HG03097 (cell line): ENCODE data around the gene RNASE11.
"Not testable (repeated sequence)": the region's sequence is repeated elsewhere in the genome, so short reads cannot be mapped to it uniquely, and the experiment has no call there.

ENCODE experiments used
- ATAC-seq: cut with Tn5 transposase; IDR thresholded peaks from one replicate; pipeline ENCODE4 v1.9.1; 2021; ENCODE audit not compliant: unreplicated experiment, low FRiP score

The RNASE11 gene

DNA sequence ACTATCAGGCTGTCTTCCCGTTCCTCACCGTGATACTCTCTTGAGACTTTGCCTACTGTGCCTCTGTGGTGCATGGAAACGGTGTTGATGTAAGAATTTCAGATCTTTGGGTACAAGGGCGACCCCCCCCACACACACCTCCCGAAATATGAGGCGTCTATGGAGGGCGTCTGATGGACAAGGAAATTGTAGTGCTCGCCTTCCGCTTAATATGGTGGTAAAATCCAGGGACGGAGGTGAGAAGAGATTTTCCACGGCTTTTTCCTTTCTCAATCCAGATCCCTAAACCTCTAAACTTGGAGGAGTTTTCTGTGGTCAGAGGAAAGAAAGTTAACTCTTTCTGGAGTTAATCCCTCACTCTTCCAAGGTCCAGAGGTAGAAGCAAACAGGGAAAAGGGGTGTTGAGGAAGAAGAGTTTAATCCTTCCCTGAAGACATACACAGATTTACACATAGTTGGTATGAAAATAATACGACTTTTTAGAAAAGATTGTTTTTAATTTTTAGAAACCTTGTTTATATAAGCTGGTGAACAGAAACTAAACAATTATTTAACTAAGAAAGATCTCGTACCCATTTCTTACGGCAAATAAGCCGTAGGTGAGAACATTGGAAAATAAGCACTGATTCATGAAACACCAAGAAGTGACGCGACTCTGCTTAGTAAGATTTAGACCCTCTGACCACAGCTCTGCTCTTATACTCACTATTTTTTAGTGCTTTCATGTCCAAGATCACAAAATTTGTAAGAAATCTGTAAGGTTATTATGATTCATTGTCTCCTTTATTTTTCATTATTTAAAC, 26.4 kb upstream of the RNASE11 start:
- no peak for ATAC-seq

DNA sequence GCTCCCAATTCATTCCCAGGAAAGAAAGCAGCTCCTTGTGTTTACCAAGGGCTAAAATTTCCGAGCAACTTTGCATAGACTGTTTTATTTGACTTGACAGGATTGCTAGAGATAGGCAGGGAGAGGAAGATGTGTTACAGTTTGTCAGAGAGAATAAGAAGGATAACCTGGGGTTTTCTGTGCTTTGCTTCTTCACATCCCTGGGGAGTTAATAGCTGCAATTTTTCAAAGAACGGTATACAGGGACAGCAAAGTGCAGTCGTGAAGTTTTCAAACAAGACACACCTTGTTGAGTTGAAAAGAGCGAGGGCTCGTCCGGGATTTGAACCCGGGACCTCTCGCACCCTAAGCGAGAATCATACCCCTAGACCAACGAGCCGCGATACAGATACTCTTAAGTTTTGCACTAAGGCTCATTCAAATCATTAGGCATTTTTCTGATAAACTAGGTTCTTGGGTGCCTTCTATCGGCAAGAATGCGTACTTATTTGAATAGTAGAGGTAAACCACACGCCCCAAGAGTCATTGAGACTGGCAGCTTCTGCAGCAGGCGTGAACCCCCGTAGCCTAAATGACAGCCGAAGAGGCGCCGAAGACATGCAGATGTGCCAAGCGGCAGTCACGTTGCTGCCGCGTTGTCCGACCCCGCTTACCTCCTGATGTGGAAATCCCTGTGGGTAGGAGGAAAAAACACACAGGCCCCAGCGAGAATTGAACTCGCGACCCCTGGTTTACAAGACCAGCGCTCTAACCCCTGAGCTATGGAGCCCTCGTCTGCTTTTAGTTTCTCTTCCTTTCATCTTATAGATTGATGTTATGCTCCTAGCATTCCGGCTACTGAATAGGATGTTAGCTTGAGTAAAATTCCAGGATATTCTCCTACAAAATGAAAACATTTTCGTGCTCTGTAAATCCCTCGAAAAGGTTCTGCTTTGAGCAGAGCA, 25.6 kb upstream of the RNASE11 start:
- ATAC-seq, result peak; percentile 60

DNA sequence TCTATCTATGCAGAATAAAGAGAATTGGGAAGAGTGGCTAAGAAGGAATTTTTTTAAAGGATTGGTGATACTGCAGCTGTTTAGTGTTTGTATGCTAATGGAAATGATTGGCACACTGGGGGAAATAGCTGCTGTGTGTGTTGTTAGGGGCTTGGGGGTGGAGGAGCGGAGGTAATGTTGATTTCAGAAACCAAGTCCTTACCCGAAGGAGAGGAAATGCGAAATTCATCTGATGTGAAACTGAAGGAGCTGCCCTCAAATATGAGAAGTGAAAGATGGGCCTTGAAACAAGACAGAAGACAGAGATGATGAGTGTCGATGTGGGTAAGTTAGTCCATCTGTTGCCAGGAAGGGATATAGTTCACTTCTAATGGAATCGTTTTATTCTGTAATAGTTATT, 24.6 kb upstream of the RNASE11 start:
- no peak for ATAC-seq

DNA sequence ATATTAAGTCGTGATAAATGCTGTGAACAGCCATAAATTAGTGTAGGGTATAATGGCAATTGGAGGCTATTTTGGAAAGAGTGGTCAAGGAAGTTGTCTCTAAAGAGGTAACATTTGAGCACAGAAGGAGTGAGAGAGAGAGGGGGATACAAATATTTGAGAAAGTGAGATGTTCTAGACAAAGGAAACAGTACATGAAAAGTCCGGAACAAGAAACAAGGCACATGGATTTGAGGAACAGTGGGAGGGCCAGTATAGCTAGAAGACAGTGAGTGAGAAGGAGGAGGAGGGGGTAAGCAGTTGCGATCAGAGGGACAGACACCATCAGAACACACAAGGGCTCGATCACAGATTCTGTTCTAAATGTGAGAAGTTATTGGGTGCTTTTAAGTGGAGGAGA, 23.5 kb upstream of the RNASE11 start:
- ATAC-seq, result no peak

DNA sequence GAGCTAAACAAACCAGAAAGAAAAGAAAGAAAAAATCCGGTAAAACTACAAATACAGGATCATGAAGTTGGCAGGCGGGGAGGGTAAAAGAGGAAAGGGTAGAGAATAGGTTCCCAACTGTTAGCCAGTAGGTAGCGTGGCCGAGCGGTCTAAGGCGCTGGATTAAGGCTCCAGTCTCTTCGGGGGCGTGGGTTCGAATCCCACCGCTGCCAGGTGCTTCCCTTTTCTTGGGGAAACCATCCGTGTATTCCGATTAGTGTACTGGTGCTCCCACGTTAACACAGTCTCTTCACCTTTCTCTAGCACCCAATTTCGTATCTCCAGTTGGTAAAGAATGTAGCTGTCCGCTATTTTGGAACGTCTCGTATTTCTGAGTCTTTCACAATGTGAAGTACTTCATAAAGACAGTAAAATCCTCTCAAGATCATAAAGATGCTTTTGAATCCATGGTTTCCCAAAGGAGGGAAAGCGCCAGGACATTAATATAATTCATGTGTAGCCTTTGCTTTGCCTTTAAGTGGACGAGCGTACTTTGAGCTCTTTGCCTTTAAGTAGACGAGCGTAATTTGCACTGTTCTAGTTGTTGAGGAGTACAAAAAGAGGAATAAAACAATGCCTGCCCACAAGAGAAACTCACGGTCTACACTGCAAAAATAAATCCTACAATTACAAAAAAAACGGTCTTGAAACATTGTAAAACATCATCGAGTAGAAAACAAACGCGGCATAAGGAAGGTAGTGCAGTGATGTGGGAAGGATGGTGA, 22.4 kb upstream of the RNASE11 start:
- no peak for ATAC-seq

DNA sequence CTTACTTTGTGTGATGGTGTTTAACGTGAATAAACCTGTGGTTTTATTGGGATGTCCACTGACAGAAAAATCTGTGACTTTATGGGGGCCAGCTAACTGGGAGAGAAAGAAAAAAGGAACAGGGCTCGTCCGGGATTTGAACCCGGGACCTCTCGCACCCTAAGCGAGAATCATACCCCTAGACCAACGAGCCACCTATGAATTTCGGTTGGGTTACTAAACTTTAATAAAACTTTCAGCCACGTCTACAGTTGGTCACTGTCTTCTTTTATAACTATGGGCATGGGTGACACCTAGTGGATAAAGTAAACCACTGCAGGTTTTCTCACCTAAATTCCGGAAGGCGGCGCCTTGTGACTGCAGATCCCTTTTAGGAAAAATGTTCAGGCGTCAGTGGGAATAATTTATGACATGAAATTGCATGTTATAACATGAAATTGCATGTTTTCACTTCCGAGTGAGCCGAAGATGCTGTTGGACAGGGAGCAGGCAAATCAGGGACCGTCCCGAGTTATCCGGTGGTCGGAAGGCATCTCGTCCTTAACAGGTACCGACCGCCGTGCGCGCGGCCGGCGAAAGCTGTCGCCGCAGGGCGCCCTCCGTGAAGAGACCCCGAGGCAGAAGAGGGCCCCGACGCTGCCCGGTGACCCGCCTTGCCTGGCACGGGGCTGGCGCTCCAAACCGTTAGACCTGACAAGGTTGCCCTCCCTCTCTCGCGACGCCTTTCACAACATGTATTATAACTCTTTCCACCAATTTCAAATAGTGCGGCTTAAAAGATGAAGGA, 21.6 kb upstream of the RNASE11 start:
- no peak for ATAC-seq

DNA sequence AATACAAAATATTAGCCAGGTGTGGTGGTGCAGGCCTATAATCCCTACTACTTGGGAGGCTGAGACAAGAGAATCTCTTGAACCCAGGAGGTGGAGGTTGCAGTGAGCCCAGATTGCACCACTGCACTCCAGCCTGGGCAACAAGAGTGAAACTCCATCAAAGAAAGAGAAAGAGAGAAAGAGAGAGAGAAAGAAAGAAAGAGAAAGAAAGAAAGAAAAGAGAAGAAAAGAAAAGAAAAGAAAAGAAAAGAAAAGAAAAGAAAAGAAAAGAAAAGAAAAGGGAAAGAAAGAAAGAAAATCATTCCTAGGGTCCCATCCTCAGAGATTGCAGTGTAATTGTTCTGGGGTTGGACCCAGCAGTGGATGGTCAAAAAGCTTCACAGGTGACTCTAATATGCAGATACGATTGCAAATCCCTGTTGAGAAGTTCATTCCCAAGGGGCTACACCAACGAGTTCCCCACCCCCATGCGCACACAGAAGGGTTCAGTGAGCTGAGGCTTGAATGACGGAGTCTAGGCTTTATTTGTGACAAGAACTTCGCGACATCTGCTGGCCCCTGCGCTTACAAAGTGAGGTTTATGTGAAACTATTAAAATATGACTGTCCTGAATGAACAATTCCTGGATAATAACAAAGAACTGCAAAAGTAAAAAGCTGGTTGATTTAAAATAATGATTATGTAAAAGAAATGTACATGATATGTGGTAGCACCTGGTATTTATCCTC, 20.7 kb upstream of the RNASE11 start:
- ATAC-seq, result no peak

DNA sequence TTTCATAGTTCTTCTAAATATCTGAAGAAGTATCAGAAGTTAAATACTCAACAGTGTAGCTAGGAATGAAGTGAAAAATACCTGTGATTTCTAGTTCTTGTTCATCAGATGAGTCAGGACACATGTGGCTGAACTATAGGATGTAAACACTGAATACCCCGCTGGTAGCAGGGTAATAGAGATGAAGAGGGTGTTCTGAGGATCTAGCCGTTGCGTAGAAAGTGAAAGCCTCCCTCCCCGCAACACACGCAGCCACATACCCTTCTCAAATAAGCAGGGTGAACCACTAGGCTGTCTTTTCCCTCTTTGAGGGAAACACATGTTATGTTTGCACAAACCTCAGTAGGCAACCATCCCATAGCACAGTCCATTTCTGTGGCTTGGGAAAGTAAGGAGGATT, 19.8 kb upstream of the RNASE11 start:
- ATAC-seq, result no peak

DNA sequence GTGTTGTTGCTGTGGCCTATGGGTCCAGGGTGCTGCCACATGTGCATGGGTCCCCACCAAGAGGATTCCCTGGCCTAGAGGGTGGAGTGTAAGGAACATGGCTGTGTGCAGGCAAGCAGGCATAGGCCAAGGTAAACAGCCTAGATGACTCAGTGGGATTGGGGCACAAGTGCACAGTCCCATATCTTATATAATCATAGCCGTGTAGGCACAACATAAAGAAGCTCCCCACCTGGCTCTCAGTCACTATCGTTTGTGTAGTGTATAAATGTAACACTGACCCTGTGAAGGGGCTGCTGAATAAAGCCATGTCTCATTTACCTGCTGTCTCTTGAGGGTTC, 19.1 kb upstream of the RNASE11 start:
- no peak for ATAC-seq

DNA sequence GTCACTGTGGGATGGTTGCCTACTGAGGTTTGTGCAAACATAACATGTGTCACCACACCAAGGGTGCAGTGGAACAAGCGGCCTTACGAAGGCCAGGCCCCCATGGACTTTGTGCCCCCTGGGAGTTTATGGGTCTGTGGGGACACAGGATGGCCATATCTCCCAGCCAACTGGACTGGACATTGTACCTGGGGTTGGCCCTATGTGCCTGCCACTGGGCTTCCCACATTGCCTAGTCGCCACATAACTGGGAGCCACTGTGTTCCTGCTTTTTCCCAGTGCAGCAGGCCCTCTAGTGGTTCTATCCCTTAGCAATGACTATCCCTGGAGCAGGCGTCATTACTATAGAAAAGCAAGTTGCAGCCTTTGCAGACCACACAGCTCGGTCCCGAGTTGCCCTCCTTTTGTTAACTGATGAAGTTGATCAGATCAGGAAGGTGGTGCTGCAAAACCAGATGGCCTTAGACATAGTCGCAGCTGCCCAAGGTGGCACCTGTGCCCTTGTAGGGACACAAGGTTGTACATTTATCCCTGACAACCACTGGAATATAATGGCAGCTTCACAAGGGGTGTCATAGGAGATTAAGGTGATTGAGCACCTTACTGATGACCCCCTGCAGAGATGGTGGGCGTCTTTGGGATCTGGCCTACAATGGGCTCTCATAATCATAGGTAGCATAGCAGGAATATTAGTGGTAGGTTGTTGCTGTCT, 18.5 kb upstream of the RNASE11 start:
- no peak for ATAC-seq

DNA sequence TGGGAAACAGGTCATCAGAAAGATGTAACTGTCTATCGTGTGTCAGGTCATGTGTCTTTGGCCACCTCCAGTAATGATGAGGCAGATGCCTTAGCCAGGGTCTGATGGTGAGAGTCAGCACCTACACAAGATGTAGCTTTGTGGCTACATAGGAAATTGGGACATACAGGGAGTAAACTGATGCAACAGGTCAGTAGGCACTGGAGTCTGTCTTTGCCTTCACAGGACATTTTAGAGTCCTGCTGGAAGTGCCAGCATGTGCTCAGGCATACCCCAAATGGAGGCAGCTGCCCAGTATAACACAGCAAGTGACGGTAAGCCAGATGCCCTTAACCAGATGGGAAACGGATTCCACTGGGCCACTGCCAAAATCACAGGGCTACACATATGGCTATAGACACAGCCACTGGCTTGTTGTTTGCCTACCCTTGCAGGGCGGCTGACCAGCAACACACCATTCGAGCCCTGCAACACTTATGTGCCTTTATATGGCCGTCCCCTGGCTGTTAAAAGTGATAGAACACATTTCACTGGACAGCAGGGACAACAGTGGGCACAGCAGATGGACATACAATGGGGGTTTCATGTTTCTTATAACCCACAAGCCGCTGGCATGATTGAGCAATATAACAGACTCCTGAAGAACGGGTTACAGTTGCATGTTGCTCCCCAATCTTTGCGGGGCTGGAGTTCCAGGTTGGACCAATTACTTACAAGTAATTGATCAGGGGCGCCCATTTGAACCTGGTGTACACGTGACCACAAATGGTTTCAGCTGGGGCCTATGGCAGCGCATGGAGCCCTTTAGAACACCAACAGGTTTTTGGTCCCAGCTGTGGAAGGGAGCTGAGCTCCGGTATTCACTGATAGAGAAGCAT, 16.3 kb upstream of the RNASE11 start:
- ATAC-seq, result no peak

DNA sequence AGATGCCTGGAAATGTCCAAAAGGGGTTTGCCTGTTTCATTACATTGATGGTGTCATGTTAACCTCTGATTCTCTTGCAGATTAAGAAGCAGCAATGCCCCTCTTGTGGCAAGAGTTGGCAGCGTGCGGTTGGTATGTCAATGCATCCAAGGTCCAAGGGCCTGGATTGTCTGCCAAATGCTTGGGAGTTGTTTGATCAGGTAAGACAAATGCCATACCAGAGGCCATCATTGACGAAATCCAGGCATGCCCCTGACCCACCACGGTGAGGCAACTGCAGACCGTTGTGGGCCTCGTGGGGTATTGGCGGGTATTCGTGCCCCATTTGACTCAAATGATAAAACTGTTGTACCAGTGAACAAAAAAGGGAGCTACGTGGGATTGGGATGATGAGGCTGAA, 14.8 kb upstream of the RNASE11 start:
- no peak for ATAC-seq

DNA sequence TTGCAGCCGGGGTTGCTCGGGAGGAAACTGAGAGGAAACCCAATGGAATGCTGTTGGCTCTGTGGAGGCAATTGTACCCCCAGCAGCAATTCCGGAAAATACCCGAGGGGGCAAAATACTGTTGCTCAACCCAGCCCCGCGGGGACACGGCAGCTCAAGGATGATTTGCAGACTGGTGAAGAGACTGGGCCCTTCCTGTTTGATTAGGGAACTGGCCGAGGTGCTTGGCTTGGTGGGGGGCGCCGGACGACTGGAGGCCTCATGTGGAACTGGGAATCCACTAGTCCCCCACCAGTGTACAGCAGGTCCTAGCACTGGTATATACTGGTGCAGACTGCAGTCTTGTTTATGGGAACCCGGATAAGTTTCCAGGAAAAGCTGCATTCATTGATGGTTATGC, 13.7 kb upstream of the RNASE11 start:
- no peak for ATAC-seq

DNA sequence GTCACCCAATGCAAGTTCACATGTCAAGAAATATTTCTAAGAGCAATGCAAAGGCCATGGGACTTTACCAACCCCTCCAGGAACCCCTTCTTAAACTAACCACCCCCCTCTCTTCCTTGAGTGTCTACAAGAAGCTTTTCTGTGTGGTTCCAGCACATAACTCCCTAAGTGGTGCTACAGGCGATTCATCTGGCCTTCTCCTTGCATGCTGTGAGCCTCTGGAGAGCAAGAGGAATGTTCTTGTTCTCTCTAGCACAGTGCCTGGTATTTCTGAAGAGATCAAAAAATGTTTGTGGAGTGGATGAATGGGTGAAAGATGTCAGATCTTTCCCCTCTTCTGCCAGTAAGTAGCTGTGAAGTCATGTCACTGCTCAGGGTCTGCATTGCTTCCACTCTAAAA, 9.3 kb upstream of the RNASE11 start:
- ATAC-seq, result no peak

DNA sequence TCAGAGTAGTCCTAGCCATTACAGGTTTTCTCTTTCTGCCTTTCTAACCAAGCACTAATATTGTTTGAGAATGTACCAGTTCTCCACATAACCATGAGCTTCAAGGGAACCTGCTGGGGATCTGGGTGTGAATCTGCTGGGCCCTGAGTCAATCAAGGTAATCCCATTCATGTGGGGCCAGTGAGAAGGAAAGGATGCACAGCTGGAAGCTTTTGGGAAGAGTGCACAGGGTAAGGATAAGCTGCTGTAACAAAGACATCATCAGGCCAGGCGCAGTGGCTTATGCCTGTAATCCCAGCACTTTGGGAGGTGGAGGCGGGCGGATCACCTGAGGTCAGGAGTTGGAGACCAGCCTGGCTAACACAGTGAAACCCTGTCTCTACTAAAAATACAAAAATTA, 7.9 kb upstream of the RNASE11 start:
- ATAC-seq, result not testable (repeated sequence)

DNA sequence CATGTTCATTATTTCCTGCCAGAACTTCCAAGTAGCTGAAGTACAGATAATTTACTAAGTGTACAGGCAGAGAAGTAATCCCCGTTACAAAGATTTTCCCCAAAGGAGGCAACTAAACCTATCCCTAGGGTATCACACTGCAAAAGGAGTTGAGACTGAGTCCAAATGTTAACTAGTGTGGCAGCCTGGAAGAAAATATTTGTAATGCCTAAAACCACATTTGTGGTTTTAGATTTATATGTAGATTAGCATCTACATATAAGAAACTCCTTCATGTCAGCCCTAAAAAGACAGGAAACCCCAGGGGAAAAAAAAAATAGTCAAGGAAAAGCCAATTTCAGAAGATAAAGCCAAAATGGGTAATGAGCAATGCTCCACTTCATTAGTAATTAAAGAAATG, 4.8 kb upstream of the RNASE11 start:
- ATAC-seq, result no peak

DNA sequence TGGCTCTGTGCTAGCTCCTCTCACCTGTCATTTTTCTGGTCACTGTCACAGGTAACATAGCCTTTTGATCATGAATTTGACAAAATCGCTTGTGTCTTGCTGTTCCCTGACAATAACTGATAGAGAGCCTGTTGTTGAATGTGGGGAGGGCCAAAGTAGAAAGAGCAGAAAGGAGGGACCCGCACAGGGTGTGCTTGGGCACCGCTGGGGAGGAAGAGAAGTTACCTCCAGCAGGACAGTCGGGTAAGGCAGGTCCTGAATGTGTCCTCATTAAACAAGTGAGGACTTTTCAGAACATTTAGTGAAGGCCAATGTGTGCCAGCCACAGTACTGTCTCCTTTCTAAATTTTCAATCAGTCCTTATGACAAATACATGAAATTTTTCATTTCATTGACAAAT, 3.4 kb upstream of the RNASE11 start, which contains the start of gene RNASE12:
RNASE12 (minus strand) TSS at position 142 of the 400 bp plus-strand sequence. CDS start 653 bp downstream, outside the sequence.
- no peak for ATAC-seq

DNA sequence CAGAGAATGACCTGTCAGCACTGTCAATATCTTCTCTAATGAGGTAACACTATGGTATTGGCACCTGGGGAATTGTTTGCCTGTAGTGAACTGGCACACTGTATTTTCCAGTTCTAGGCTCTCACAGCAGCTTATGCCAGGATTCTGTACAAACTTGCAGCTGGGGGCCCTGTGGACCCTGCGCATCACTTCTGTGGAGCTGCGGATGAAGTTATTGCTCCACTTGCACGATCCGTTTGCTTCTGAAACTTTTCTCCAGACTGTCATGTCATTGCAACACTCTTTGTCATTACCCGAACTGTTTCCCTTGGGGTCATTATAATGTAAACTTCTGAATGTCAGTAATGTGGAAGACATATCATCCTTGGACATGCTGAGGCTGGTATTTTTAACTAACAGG, 3.9 kb downstream of the RNASE11 start:
- ATAC-seq, result no peak
